Chondrocyte (in vitro differentiated cells): ENCODE measurements around the gene HCN3. TPM values are rescaled to one million over a fixed set of nuclear protein-coding genes. Genes with fewer than 3 reads are reported as not detected.

Experiments used
- DNase-seq: peaks from one replicate; pipeline ENCODE4 v3.0.0; 2021; ENCODE audit warnings: mixed read lengths, low spot score
- H3K27ac Mint-ChIP-seq: one replicate; pipeline ENCODE4 v1.8.0; 2021; ENCODE audit warnings: mild to moderate bottlenecking, moderate library complexity, mixed read lengths; ENCODE audit not compliant: unreplicated experiment
- H3K27me3 Mint-ChIP-seq: 2 replicates; pipeline ENCODE4 v1.8.0; 2021; ENCODE audit warnings: low read depth, mixed read lengths
- H3K36me3 Mint-ChIP-seq: 2 replicates; pipeline ENCODE4 v1.8.0; 2021; ENCODE audit warnings: low read depth, mixed read lengths
- H3K4me1 Mint-ChIP-seq: 2 replicates; pipeline ENCODE4 v1.8.0; 2021; ENCODE audit warnings: low read depth, mild to moderate bottlenecking, mixed read lengths
- H3K4me3 Mint-ChIP-seq: one replicate; pipeline ENCODE4 v1.8.0; 2021; ENCODE audit warnings: mild to moderate bottlenecking, moderate library complexity, mixed read lengths; ENCODE audit not compliant: unreplicated experiment
- H3K9me3 Mint-ChIP-seq: 2 replicates; pipeline ENCODE4 v1.8.0; 2021; ENCODE audit warnings: low read depth, mixed read lengths
- total RNA-seq: library from RNA; stranded (reverse); gene quantifications from 3 replicates; pipeline ENCODE4 v1.2.1, GENCODE V29; 2021
- TF ChIP-seq, protein P1 (sequence below): fragments of 200-600 bp; sonication (generic); IDR thresholded peaks from 2 replicates; pipeline ENCODE4 v1.5.0; 2021; ENCODE audit warnings: antibody characterized with exemption, mild to moderate bottlenecking, moderate library complexity

The HCN3 gene
- total RNA-seq, 1 donor from 2014 or later = 4.3 TPM

DNA sequence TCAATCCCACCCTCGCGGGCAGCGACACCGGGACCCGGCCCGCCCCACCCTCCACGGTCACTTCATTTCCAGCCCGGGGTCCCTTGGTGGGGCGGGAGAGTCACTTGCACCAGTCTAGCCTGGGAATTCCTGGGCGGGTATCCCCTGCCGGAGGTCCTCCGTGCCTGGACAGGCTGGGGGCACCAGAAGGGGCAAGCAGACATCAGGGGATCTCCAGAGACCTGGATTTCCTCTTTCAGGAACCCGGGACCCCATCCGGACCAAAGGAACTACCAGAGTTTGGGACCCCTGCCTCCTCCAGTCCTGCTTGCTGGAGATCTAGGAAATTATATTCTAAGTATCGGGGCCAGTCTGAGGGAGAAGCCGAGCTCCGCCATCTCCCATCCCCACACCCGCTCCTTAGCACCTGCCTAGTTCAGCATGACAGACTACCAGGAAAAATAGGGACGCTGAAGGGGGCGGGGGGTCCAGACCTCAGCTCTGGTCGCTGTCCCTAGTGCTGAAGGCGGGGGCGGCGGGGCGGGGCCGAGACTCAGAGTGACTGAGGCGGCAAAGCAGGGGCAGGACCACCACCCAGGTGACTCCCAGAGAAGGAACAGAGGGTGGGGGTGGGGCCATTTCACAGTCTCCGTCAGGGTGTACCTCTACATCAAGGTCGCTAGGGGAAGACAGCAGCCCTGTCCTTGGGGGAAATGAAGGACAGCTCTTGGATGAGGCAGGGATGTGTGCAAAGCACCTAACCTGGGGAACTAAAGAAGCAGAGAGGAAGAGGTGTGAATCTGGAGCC, 832 bp downstream of the HCN3 start:
- H3K4me1 Mint-ChIP-seq = peaks cover 19% of the 10 kb centered on the region
- no peak for DNase-seq
- no peaks in the 10 kb centered on the region for H3K9me3 Mint-ChIP-seq
- no peaks in the 10 kb centered on the region for H3K27me3 Mint-ChIP-seq
- H3K4me3 Mint-ChIP-seq = peak overlapping the region; percentile 75
- TF ChIP-seq, protein P1, sequence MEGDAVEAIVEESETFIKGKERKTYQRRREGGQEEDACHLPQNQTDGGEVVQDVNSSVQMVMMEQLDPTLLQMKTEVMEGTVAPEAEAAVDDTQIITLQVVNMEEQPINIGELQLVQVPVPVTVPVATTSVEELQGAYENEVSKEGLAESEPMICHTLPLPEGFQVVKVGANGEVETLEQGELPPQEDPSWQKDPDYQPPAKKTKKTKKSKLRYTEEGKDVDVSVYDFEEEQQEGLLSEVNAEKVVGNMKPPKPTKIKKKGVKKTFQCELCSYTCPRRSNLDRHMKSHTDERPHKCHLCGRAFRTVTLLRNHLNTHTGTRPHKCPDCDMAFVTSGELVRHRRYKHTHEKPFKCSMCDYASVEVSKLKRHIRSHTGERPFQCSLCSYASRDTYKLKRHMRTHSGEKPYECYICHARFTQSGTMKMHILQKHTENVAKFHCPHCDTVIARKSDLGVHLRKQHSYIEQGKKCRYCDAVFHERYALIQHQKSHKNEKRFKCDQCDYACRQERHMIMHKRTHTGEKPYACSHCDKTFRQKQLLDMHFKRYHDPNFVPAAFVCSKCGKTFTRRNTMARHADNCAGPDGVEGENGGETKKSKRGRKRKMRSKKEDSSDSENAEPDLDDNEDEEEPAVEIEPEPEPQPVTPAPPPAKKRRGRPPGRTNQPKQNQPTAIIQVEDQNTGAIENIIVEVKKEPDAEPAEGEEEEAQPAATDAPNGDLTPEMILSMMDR = peak; percentile 50
- no peak overlapping the region for H3K27ac Mint-ChIP-seq
- peaks cover 4% of the 10 kb centered on the region for H3K36me3 Mint-ChIP-seq

- no peak overlapping the region for H3K27ac Mint-ChIP-seq
- H3K27me3 Mint-ChIP-seq = no peaks in the 10 kb centered on the region
- H3K4me1 Mint-ChIP-seq = peaks cover 17% of the 10 kb centered on the region
- peaks cover 4% of the 10 kb centered on the region for H3K36me3 Mint-ChIP-seq
- peak overlapping the region; percentile 75 for H3K4me3 Mint-ChIP-seq
- no peak for DNase-seq
- TF ChIP-seq, protein P1 = no peak
- H3K9me3 Mint-ChIP-seq = no peaks in the 10 kb centered on the region
Observed at GRCh38 chr1:155278689-155279160, 1.5 kb downstream of the HCN3 start.

DNA sequence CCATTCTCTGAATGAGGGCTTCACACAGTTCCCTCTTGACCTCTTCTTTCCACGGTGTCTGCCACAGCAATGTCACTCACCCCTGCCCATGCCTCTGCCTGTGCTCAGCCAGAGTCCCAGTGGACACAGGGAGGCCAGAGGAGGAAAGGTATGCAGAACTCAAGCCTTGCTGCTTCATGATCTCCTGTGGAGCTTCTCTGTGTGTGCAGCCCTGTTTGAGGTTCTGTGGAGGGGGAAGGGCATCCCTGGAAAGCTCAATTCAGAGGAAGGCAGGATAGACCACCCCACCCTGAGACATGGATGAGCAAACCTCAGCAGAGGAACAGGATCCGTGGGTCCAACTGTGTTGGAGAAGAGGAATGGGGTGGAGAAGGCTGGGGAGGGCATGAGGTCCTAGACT, 2.0 kb downstream of the HCN3 start:
- TF ChIP-seq, protein P1 = no peak
- no peak overlapping the region for H3K4me3 Mint-ChIP-seq
- H3K4me1 Mint-ChIP-seq = peaks cover 15% of the 10 kb centered on the region
- H3K9me3 Mint-ChIP-seq = no peaks in the 10 kb centered on the region
- H3K36me3 Mint-ChIP-seq = peaks cover 4% of the 10 kb centered on the region
- no peak for DNase-seq
- no peak overlapping the region for H3K27ac Mint-ChIP-seq
- H3K27me3 Mint-ChIP-seq = no peaks in the 10 kb centered on the region

DNA sequence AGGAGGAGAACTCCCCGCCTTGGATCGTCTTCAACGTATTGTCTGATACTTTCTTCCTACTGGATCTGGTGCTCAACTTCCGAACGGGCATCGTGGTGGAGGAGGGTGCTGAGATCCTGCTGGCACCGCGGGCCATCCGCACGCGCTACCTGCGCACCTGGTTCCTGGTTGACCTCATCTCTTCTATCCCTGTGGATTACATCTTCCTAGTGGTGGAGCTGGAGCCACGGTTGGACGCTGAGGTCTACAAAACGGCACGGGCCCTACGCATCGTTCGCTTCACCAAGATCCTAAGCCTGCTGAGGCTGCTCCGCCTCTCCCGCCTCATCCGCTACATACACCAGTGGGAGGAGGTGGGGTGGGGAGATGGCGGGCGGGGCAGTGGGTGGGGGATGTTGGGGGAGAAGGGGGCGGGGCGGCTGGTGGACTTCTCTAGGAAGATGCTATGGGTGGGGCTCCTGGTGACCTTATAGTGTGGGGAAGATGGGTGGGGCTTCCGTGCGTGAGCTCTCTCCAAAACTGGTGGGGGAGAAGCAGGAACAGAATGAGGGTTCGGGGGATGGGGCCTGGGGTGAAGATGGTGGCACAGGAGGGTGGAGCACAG, 5.3 kb downstream of the HCN3 start:
- Mint-ChIP-seq H3K4me3 (no peak overlapping the region), H3K9me3 (no peaks in the 10 kb centered on the region), H3K27ac (no peak overlapping the region), H3K4me1 (peaks cover 7% of the 10 kb centered on the region), H3K27me3 (no peaks in the 10 kb centered on the region), H3K36me3 (peaks cover 4% of the 10 kb centered on the region)
- DNase-seq = no peak
- TF ChIP-seq, protein P1 = no peak

- H3K4me3 Mint-ChIP-seq = no peak overlapping the region
- no peaks in the 10 kb centered on the region for H3K4me1 Mint-ChIP-seq
- no peak for DNase-seq
- no peaks in the 10 kb centered on the region for H3K27me3 Mint-ChIP-seq
- no peaks in the 10 kb centered on the region for H3K9me3 Mint-ChIP-seq
- H3K36me3 Mint-ChIP-seq = peaks cover 4% of the 10 kb centered on the region
- TF ChIP-seq, protein P1 = no peak
- H3K27ac Mint-ChIP-seq = no peak overlapping the region
Observed at GRCh38 chr1:155284476-155284875, 7.2 kb downstream of the HCN3 start.
